ENCODE measurements around the gene ADGRD1.

The ADGRD1 gene

GRCh38 chr12:131049002-131049401, 95.3 kb downstream of the ADGRD1 start:
- Histone ChIP-seq H3K27ac (replicated peaks) (no peak overlapping the region), H3K27me3 (ENCODE audit: insufficient read depth, poor library complexity, severe bottlenecking) (no peaks in the 10 kb centered on the region), H3K4me3 (replicated peaks; ENCODE audit: insufficient read depth, low read length) (no peak overlapping the region)
- no peak for DNase-seq (ENCODE audit: low read depth in 1 of 2, low spot score in 1 of 2)
- no peak for TF ChIP-seq SPI1 (IDR thresholded peaks at IDR 0.05; ENCODE audit: borderline replicate concordance, low read depth)
- no peak for TF ChIP-seq GABPA (IDR thresholded peaks at IDR 0.05; ENCODE audit: low read depth)
- TF ChIP-seq POLR2AphosphoS5 (IDR thresholded peaks at IDR 0.05; ENCODE audit: low read depth): no peak
- no peak for TF ChIP-seq REST (IDR thresholded peaks at IDR 0.05; ENCODE audit: insufficient replicate concordance, low read depth)
- no peak for TF ChIP-seq CTCF (IDR thresholded peaks at IDR 0.05; ENCODE audit: insufficient read depth, low read length)

- H3K27me3 ChIP-seq (ENCODE audit: insufficient read depth, poor library complexity, severe bottlenecking): no peaks in the 10 kb centered on the region
- DNase-seq (ENCODE audit: low read depth in 1 of 2, low spot score in 1 of 2): no peak
These were observed 96.0 kb downstream of the ADGRD1 start for GRCh38 chr12:131049549-131050339.

More at GRCh38 chr12:131049549-131050339, 96.0 kb downstream of the ADGRD1 start:
- TF ChIP-seq POLR2AphosphoS5 (IDR thresholded peaks at IDR 0.05; ENCODE audit: low read depth) (no peak), REST (IDR thresholded peaks at IDR 0.05; ENCODE audit: insufficient replicate concordance, low read depth) (no peak), CTCF (IDR thresholded peaks at IDR 0.05; ENCODE audit: insufficient read depth, low read length) (no peak), GABPA (IDR thresholded peaks at IDR 0.05; ENCODE audit: low read depth) (no peak), SPI1 (IDR thresholded peaks at IDR 0.05; ENCODE audit: borderline replicate concordance, low read depth) (no peak)
- H3K27ac ChIP-seq (replicated peaks): no peak overlapping the region
- H3K4me3 ChIP-seq (replicated peaks; ENCODE audit: insufficient read depth, low read length): no peak overlapping the region
